Activated CD8-positive, alpha-beta T cell treated with anti-CD3 and anti-CD28 coated beads, Interleukin-2, amount 10 ng/mL, durations not matched to agents 7 days and 5 days (primary cell): Measurements from ENCODE around the gene TCERG1L. TPM values are rescaled to one million over a fixed set of nuclear protein-coding genes. Genes with fewer than 3 reads are reported as not detected.
"Not testable (repeated sequence)": the region's sequence is repeated elsewhere in the genome, so short reads cannot be mapped to it uniquely, and the experiment has no call there.

ENCODE experiments used
- ATAC-seq: fragments of 150-1000 bp; cut with Tn5 transposase; one replicate; pipeline ENCODE4 v1.10.0; 2021; ENCODE audit warnings: moderate library complexity
- CTCF ChIA-PET: fragments of 350-600 bp; sonication (Branson Sonifier 250); formaldehyde crosslinking; loops from one replicate; lab custom pipeline; 2021; ENCODE audit warnings: antibody characterized with exemption; lab: Charles Lee
- POLR2A ChIA-PET: fragments of 350-600 bp; sonication (Branson Sonifier 250); formaldehyde crosslinking; loops from one replicate; lab custom pipeline; 2021; ENCODE audit warnings: antibody characterized with exemption; lab: Charles Lee
- DNase-seq: peaks from one replicate; pipeline ENCODE4 v3.0.0-alpha.2; 2020
- H3K27ac Mint-ChIP-seq: one replicate; pipeline ENCODE4 v1.8.0; 2021; ENCODE audit warnings: mild to moderate bottlenecking, mixed read lengths
- H3K27me3 Mint-ChIP-seq: one replicate; pipeline ENCODE4 v1.8.0; 2021; ENCODE audit warnings: low read depth, mixed read lengths
- H3K36me3 Mint-ChIP-seq: one replicate; pipeline ENCODE4 v1.8.0; 2021; ENCODE audit warnings: low read depth, mixed read lengths
- H3K4me1 Mint-ChIP-seq: one replicate; pipeline ENCODE4 v1.8.0; 2021; ENCODE audit warnings: low read depth, mixed read lengths
- H3K4me3 Mint-ChIP-seq: one replicate; pipeline ENCODE4 v1.8.0; 2021; ENCODE audit warnings: mild to moderate bottlenecking, mixed read lengths
- H3K9me3 Mint-ChIP-seq: one replicate; pipeline ENCODE4 v1.8.0; 2022; ENCODE audit warnings: mixed read lengths; ENCODE audit not compliant: insufficient read depth
- total RNA-seq, 2 experiments: library from RNA; stranded (reverse); gene quantifications; one replicate each; pipeline ENCODE4 v1.2.3, GENCODE V29; 2021

TCERG1L gene
- total RNA-seq, 2 experiments from 2014 or later, result 0.08 TPM; not detected in 1

DNA sequence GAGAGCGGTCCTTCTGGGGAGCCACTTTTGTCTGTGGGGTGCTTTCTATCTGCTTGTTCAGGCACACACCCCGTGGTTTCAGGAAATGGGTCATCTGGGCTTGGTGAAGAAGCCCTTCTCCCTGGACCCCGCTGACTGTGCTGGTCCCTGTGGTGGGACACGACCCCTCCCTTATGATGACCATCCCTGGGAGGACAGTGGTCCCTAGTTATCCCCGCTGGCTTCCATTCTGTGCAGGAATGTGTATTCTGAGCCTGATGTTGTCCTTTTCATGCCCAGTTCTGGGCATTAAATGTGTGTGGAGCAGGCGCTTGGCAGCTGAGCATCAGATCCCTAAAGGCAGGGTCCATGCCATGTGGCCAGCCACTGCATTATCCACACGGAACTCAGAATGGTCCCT lies 71.6 kb downstream of the TCERG1L start:
- Mint-ChIP-seq H3K4me1 (no peaks in the 10 kb centered on the region), H3K36me3 (no peaks in the 10 kb centered on the region), H3K9me3 (no peaks in the 10 kb centered on the region), H3K4me3 (no peak overlapping the region), H3K27ac (no peak overlapping the region), H3K27me3 (no peaks in the 10 kb centered on the region)
- ChIA-PET POLR2A (no interaction called here), CTCF (no interaction called here)
- ATAC-seq (no peak), DNase-seq (no peak)

DNA sequence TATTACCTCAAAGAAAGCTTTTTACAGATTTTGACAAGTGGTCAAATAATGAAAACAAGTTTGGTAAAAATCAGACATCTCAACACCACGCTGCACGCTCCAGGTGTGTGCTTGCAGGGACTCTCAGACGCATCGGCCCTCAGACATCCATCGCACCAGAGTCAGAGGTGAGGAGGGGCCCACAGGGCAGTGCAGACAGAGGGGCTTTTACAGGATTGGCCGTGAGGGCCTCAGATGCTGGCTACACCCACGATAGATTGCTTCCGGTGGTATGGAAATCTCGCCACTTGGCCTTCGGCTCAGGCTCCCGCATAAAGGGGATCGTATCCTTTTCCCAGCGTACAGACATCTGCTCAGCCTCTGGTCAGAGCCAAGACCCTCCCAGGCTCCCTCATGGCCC lies 72.1 kb downstream of the TCERG1L start:
- H3K4me1 Mint-ChIP-seq, result no peaks in the 10 kb centered on the region
- H3K36me3 Mint-ChIP-seq, result no peaks in the 10 kb centered on the region
- CTCF ChIA-PET, result no interaction called here
- POLR2A ChIA-PET, result no interaction called here
- ATAC-seq (no peak), DNase-seq (no peak)
- H3K4me3 Mint-ChIP-seq, result no peak overlapping the region
- H3K27me3 Mint-ChIP-seq, result no peaks in the 10 kb centered on the region
- no peaks in the 10 kb centered on the region for H3K9me3 Mint-ChIP-seq
- no peak overlapping the region for H3K27ac Mint-ChIP-seq

DNA sequence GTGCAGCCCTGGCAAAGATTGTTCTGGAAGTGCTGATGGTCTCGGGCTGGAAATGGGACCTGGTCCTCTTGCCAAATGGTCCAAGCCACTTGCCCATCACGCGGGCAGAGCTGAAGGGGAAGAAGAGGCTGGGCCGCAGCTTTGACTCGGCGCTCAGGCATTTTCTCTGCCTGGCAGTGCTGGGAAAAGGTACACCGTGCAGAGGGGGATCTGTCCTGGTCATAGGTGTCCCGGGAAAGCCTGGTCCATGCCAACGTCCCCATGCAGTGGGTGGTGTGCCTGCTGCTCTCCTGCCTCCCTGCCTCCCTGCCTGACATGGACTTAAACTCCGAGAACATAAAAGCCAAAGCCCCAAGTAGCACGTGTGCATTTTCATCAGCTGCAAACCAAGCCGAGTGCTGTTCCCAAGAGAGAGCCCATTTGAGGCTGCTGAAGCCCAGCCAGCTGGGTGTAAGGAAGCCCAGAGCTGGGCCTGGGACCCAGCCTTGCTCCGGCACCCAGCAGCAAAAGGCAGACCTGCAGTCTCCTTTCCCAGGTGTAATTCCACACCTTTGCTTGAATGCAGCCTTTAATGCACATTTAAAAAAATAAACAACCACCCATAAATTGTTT lies 72.7 kb downstream of the TCERG1L start:
- Mint-ChIP-seq H3K4me3 (no peak overlapping the region), H3K9me3 (no peaks in the 10 kb centered on the region), H3K27ac (no peak overlapping the region), H3K27me3 (no peaks in the 10 kb centered on the region), H3K4me1 (no peaks in the 10 kb centered on the region), H3K36me3 (no peaks in the 10 kb centered on the region)
- DNase-seq, result no peak
- no peak for ATAC-seq
- CTCF ChIA-PET, result no interaction called here
- POLR2A ChIA-PET, result interaction anchor here (0.6 kb wide), 1 partner anchor 67 kb away, joined by 3 read pairs; no protein-coding TSS in a partner anchor

DNA sequence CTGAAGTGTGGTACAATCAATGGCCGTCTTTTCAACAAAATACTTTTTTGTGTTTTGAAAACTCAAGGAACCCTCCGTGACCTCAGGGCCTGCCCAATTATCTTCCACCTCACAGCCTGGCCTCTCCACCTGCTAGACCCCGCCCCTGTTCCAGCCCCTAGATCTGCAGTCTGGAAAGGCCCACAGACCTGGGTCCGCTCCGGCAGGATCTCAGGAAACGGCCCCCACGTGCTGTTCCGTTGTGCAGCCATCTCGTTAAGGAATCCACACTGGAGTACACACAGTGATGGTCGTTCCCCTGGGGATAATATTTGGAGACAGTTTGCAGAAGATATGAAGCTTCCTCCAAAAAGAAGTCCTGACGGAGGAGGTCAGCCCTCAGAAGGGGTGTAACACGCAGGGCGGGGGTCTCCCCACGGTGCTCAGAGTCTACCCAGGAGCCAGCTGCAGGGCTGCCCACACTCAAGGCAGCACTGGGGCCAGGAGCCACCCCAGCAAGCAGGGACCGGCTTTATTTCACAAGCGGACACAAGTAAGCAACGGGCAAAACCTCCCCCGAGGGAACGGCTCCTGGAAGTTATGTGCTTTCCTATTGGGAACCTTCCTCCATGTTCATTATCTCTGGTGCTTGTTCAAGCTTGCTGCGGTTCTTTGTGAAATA lies 73.4 kb downstream of the TCERG1L start:
- Mint-ChIP-seq H3K9me3 (no peaks in the 10 kb centered on the region), H3K4me1 (no peaks in the 10 kb centered on the region), H3K36me3 (no peaks in the 10 kb centered on the region), H3K27me3 (no peaks in the 10 kb centered on the region), H3K27ac (no peak overlapping the region), H3K4me3 (no peak overlapping the region)
- POLR2A ChIA-PET, result interaction anchor here (0.6 kb wide), 1 partner anchor 68 kb away, joined by 3 read pairs; no protein-coding TSS in a partner anchor
- ATAC-seq (no peak), DNase-seq (no peak)
- CTCF ChIA-PET, result no interaction called here

DNA sequence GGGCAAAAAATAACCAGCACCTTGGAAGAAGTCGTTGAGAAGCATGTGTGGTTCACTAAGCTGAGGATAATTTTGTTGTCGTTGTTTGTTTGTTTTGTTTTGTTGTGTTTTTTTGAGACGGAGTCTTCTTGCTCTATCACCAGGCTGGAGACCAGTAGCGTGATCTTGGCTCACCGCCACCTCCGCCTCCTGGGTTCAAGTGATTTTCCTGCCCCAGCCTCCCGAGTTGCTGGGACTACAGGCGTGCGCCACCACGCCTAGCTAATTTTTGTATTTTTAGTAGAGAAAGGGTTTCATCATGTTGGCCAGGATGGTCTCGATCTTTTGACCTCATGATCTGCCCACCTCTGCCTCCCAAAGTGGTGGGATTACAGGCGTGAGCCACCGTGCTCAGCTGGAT lies 76.9 kb downstream of the TCERG1L start:
- H3K27me3 Mint-ChIP-seq, H3K9me3 Mint-ChIP-seq, H3K4me3 Mint-ChIP-seq, H3K27ac Mint-ChIP-seq, H3K4me1 Mint-ChIP-seq, ATAC-seq, CTCF ChIA-PET, POLR2A ChIA-PET, DNase-seq, H3K36me3 Mint-ChIP-seq: not testable (repeated sequence)

DNA sequence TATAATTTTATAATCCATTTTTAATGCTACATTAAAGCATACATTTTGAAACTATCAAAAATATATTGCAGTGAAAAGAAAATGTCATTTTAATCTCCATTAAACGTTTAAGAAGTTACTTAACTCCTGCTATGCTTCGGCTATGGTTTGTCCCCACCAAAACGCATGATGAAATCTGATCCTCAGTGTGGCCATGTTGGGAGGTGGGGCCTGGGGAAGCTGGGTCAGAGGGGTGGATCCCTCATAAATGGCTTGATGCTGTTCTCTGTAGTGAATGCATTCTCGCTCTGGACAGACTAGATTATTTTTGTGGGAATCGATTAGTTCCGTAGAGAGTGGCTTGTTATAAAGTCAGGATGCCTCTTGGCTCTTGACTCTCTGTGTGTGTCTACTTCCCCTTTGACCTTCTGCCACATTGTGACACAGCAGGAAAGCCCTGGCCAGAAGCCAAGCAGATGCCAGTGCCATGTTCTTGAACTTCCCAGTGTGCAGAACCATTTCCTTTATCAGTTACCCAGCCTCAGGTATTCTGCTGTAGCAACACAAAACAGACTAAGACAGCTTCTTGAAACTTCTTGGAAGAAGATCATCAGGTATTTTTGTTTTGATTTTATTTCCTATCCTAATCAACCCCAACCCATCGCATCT lies 77.8 kb downstream of the TCERG1L start:
- POLR2A ChIA-PET, result no interaction called here
- DNase-seq (no peak), ATAC-seq (no peak)
- Mint-ChIP-seq H3K9me3 (no peaks in the 10 kb centered on the region), H3K36me3 (no peaks in the 10 kb centered on the region), H3K4me3 (no peak overlapping the region), H3K27me3 (no peaks in the 10 kb centered on the region), H3K27ac (no peak overlapping the region), H3K4me1 (no peaks in the 10 kb centered on the region)
- CTCF ChIA-PET, result no interaction called here

DNA sequence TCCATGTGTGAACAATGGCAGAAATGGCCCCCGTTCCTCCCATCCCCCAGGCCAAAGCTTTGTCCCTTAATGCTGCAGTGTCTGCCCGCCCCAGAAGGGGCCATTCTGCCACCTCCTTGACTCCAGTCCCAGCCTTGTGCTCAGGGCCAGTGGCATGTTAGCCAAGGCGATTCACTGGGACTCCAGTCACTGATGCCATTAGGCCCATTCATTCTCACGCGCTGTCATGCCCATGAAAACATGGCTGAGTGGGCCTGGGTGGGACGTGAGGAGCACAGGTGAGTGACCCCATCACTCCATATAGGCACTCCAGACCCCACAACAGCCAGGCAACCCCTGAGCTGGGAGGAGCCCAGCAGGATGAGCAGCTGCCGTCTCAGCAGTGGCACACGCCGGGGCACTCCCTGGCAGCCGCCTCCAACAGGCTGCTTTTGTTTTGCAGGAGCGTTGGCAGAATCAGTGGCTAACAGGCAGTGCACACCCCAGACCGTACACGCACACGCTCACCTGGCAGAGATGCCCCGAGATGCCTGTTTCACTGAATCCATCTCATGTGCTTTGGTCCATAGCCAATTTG lies 79.5 kb downstream of the TCERG1L start:
- H3K27ac Mint-ChIP-seq, result no peak overlapping the region
- ATAC-seq (no peak), DNase-seq (no peak)
- H3K9me3 Mint-ChIP-seq, result no peaks in the 10 kb centered on the region
- POLR2A ChIA-PET, result no interaction called here
- H3K36me3 Mint-ChIP-seq, result no peaks in the 10 kb centered on the region
- no peak overlapping the region for H3K4me3 Mint-ChIP-seq
- no peaks in the 10 kb centered on the region for H3K4me1 Mint-ChIP-seq
- no peaks in the 10 kb centered on the region for H3K27me3 Mint-ChIP-seq
- CTCF ChIA-PET, result no interaction called here

DNA sequence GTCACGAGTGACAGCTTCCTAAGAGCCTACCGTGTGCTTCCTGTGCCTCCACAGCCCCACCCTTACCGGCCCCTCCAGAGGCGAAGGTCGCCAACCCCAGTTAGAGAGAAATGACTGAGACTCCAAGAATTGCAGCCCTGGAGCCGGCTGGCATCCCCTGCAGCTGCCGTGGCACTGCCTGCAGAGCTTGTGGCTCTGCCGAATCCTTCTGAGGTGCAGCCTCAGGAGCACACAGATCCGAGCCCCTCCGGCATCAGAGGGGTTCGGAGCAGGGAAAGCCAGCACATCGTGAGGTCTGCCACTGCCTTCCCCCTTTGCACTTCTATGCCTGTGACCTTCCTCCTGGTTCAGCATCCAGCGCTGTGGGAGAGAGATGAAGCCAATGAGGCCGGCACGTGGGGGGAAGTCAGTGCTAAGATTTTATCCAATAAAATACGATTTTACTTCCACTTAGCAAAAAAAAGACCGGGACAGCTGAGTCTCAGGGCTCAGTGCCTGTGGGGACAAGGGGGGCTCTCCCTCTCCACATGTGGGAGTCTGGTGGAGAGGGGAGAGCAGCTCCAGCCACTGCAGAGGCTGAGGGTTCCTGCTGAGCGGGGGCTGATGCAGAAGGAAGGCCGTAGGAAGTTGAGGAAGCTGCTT lies 80.1 kb downstream of the TCERG1L start:
- H3K9me3 Mint-ChIP-seq, result no peaks in the 10 kb centered on the region
- no peaks in the 10 kb centered on the region for H3K36me3 Mint-ChIP-seq
- CTCF ChIA-PET, result no interaction called here
- POLR2A ChIA-PET, result no interaction called here
- H3K27ac Mint-ChIP-seq, result no peak overlapping the region
- H3K27me3 Mint-ChIP-seq, result no peaks in the 10 kb centered on the region
- ATAC-seq (no peak), DNase-seq (no peak)
- no peaks in the 10 kb centered on the region for H3K4me1 Mint-ChIP-seq
- no peak overlapping the region for H3K4me3 Mint-ChIP-seq

DNA sequence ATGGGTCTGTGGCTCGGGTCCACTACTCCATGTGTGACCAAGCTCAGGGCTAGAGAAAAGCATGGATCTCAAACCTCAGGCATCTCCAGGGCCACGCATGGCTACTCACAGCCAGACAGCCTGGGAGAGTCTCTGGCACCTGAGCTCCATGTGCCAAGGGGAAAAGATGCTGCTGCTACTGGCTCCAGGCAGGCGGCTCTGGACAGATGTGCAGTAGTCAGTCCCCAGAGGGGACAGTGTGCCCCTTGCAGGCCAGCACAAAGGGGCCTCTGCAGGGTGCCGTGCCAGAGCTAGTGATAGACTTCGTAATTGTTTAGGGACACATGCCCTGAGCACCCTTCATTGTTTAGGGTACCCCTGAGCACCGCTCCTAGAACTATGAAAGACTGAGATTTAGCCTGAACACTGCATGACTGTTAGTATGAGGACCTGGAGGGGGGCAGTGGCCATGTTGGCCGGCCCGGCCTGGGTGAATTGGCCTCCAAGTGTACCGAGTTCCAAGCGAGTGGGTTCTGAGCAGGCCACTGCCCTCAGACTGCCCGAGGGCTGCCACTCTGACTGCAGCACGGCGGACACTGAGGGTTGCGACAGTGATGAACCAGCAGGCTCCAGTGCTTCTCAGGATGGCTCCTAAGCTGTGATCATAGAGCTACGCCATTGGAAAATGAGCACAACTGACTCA lies 80.7 kb downstream of the TCERG1L start:
- Mint-ChIP-seq H3K4me1 (no peaks in the 10 kb centered on the region), H3K36me3 (no peaks in the 10 kb centered on the region), H3K27ac (no peak overlapping the region), H3K27me3 (no peaks in the 10 kb centered on the region), H3K4me3 (no peak overlapping the region), H3K9me3 (no peaks in the 10 kb centered on the region)
- CTCF ChIA-PET, result no interaction called here
- ATAC-seq (no peak), DNase-seq (no peak)
- POLR2A ChIA-PET, result no interaction called here

DNA sequence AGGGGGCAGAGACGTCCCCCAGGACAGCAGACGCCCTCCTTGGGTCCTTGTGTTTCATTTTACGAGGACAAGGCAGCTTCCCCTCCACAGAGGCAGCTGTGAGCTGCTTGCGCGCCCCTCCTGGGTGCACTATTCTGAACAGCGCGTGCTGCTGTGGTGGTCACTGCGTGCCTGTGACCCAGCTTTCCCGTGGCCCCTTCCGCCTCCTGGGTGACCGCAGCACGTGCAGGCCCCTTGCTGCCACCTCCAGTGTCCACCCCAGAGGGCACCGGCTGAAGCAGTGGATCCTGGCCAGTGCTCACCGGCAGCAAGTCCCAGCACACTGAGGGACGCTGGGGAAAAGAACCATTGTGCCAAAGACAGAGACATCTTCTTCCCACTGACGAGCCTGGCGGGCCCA lies 81.4 kb downstream of the TCERG1L start:
- Mint-ChIP-seq H3K36me3 (no peaks in the 10 kb centered on the region), H3K4me3 (no peak overlapping the region), H3K4me1 (no peaks in the 10 kb centered on the region), H3K27me3 (no peaks in the 10 kb centered on the region), H3K9me3 (no peaks in the 10 kb centered on the region), H3K27ac (no peak overlapping the region)
- ChIA-PET CTCF (no interaction called here), POLR2A (no interaction called here)
- no peak for DNase-seq
- ATAC-seq, result no peak

DNA sequence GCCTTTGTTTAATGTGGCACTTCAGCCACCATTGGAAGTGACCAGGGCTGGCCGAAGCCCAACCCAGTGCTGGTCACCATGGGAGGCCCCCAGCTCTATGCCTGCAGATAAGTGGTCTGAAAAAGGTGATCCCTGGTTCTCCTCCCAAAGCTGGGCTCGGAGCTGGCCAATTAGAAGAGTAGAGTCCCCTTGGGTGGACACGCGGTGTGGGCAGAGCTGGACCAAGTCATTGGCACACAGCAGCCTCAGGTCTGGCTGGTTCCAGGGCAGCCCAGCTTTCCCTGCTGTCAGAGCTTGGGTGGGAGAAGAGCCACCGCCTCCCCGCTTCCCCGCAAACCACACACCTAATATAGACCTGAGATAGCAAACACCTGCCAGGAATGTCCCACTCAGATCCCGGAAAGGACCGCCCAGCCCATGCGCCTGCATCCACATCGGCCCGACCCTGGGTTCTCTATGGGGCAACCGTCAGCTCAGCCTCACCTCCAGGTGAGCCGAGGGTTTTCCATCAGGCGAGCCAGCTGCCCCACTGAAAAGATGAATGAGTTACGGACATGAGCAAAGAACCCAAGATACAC lies 84.3 kb downstream of the TCERG1L start:
- H3K36me3 Mint-ChIP-seq, result no peaks in the 10 kb centered on the region
- CTCF ChIA-PET, result no interaction called here
- no peaks in the 10 kb centered on the region for H3K4me1 Mint-ChIP-seq
- no peaks in the 10 kb centered on the region for H3K9me3 Mint-ChIP-seq
- POLR2A ChIA-PET, result no interaction called here
- no peak overlapping the region for H3K4me3 Mint-ChIP-seq
- H3K27ac Mint-ChIP-seq, result no peak overlapping the region
- DNase-seq, result no peak
- no peaks in the 10 kb centered on the region for H3K27me3 Mint-ChIP-seq
- no peak for ATAC-seq
